Subcutaneous adipose tissue (tissue), 4 donors: ENCODE measurements around the gene C1orf210. TPM values are rescaled to one million over a fixed set of nuclear protein-coding genes. Genes with fewer than 3 reads are reported as not detected.

Source experiments
- CTCF ChIP-seq: fragments of 450-650 bp; IDR thresholded peaks from one replicate; pipeline ENCODE4 v1.5.1; 2016; ENCODE audit warnings: low read depth, mild to moderate bottlenecking, control low read depth, antibody characterized with exemption, moderate library complexity
- total RNA-seq, 4 donors: library from RNA; depleted of rRNA; stranded (reverse); fragments of >200 nt; gene quantifications; one replicate each; pipeline ENCODE4 v1.1.0, GENCODE V29; 2016

C1orf210 gene
- total RNA-seq, 4 donors from 2014 or later = 0.34 to 2.6 TPM; not detected in 2

GRCh38 chr1:43251024-43251423 lies 34.4 kb downstream of the C1orf210 start:
- no peak for TF ChIP-seq CTCF

- TF ChIP-seq CTCF = no peak
Observed at GRCh38 chr1:43250351-43250761, 35.0 kb downstream of the C1orf210 start.

GRCh38 chr1:43247256-43247921 lies 38.0 kb downstream of the C1orf210 start:
- no peak for TF ChIP-seq CTCF

GRCh38 chr1:43246466-43247213 lies 38.7 kb downstream of the C1orf210 start:
- TF ChIP-seq CTCF = no peak

GRCh38 chr1:43243299-43243698 lies 42.1 kb downstream of the C1orf210 start:
- TF ChIP-seq CTCF = no peak

GRCh38 chr1:43241413-43241836 lies 44.0 kb downstream of the C1orf210 start:
- no peak for TF ChIP-seq CTCF

GRCh38 chr1:43239484-43239883 lies 45.9 kb downstream of the C1orf210 start:
- no peak for TF ChIP-seq CTCF
